Gastrocnemius medialis (tissue), 4 donors: ENCODE measurements around the gene RADIL.

Source experiments
- POLR2A ChIP-seq, 2 donors: fragments of 450-650 bp; IDR thresholded peaks; one replicate each; pipeline ENCODE4 v1.6.1; 2017; ENCODE audit warnings: antibody characterized with exemption in 2 of 2, mild to moderate bottlenecking in 2 of 2, moderate library complexity in 2 of 2
- TF ChIP-seq, protein P1 (sequence below), 5 experiments: fragments of 450-650 bp in 3 of 5; fragments of 200-600 bp in 2 of 5; sonication (generic) in 2 of 5; IDR thresholded peaks in 4 of 5; conservative IDR thresholded peaks in 1 of 5; 1 replicate in 4 of 5; 2 replicates in 1 of 5; pipeline ENCODE4 v1.5.1; 2016 to 2019; ENCODE audit warnings: antibody characterized with exemption in 5 of 5, mild to moderate bottlenecking in 3 of 5, moderate library complexity in 3 of 5

DNA sequence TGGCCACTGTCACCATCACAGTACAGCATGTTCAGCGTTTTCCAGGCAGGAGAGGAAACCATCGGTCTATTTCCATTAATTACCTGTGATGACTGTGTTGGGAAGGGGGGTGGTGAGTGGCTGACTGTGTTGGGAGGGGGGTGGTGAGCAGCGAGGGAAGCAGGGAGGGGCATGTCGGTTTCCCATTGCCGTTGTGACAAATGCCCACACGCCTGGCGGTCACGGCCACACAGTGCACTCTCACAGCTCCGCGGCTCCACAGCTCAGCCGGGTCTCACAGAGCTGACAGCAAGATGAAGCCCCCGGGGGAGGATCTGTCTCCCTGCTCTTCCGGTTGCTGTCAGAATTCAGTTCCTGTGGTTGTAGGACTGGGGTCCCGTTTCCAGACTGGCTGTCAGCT is 69.1 kb downstream of the RADIL start:
- TF ChIP-seq, protein P1, sequence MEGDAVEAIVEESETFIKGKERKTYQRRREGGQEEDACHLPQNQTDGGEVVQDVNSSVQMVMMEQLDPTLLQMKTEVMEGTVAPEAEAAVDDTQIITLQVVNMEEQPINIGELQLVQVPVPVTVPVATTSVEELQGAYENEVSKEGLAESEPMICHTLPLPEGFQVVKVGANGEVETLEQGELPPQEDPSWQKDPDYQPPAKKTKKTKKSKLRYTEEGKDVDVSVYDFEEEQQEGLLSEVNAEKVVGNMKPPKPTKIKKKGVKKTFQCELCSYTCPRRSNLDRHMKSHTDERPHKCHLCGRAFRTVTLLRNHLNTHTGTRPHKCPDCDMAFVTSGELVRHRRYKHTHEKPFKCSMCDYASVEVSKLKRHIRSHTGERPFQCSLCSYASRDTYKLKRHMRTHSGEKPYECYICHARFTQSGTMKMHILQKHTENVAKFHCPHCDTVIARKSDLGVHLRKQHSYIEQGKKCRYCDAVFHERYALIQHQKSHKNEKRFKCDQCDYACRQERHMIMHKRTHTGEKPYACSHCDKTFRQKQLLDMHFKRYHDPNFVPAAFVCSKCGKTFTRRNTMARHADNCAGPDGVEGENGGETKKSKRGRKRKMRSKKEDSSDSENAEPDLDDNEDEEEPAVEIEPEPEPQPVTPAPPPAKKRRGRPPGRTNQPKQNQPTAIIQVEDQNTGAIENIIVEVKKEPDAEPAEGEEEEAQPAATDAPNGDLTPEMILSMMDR (IDR thresholded peaks at IDR 0.05 in 4 of 5, conservative IDR thresholded peaks at IDR 0.05 in 1 of 5), result no peak
- TF ChIP-seq POLR2A (IDR thresholded peaks at IDR 0.05), result no peak
